Keratinocyte (primary cell): ENCODE results near the gene CFAP43.
"Not testable (repeated sequence)": the region's sequence is repeated elsewhere in the genome, so short reads cannot be mapped to it uniquely, and the experiment has no call there.

ENCODE experiments used
- EZH2 ChIP-seq: IDR thresholded peaks from one replicate; pipeline ENCODE4 v1.6.1; 2012; ENCODE audit warnings: inconsistent platforms, mild to moderate bottlenecking, low read length, moderate library complexity
- TF ChIP-seq, protein P1 (sequence below), 3 experiments: IDR thresholded peaks in 1 of 3; conservative IDR thresholded peaks in 1 of 3; optimal IDR thresholded peaks in 1 of 3; 2 replicates in 2 of 3; 3 replicates in 1 of 3; pipeline versions ENCODE3 to v1.5.1; 2011; ENCODE audit warnings: low read length in 3 of 3, mild to moderate bottlenecking in 3 of 3, moderate library complexity in 2 of 3, control low read depth in 1 of 3, inconsistent platforms in 1 of 3; ENCODE audit not compliant: insufficient read depth in 2 of 3; ENCODE audit errors: extremely low read depth in 1 of 3

DNA sequence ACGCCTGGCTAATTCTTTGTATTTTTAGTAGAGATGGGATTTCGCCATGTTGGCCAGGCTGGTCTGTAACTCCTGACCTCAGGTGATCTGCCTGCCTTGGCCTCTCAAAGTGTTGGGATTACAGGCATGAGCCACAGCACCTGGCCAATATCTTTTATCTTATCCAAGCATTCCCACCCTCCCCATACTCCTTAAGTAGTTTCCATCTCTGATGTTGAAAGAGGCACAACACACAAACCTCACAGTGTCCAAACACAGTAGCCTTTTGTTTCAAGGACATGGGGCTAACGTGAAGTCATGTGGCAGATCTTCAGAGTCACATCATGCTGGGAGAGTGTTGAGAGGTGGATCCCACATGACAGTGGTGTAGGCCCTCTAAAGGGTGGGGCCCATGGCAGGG is 10.8 kb upstream of the CFAP43 start:
- TF ChIP-seq, protein P1, sequence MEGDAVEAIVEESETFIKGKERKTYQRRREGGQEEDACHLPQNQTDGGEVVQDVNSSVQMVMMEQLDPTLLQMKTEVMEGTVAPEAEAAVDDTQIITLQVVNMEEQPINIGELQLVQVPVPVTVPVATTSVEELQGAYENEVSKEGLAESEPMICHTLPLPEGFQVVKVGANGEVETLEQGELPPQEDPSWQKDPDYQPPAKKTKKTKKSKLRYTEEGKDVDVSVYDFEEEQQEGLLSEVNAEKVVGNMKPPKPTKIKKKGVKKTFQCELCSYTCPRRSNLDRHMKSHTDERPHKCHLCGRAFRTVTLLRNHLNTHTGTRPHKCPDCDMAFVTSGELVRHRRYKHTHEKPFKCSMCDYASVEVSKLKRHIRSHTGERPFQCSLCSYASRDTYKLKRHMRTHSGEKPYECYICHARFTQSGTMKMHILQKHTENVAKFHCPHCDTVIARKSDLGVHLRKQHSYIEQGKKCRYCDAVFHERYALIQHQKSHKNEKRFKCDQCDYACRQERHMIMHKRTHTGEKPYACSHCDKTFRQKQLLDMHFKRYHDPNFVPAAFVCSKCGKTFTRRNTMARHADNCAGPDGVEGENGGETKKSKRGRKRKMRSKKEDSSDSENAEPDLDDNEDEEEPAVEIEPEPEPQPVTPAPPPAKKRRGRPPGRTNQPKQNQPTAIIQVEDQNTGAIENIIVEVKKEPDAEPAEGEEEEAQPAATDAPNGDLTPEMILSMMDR (optimal IDR thresholded peaks at IDR 0.05 in 1 of 3, IDR thresholded peaks at IDR 0.05 in 1 of 3, conservative IDR thresholded peaks at IDR 0.05 in 1 of 3; ENCODE audit: extremely low read depth in 1 of 3, insufficient read depth in 2 of 3, low read length in 3 of 3): not testable (repeated sequence)
- not testable (repeated sequence) for TF ChIP-seq EZH2
